Left ventricle myocardium inferior (tissue), 1 donor: ENCODE results near the gene CDIP1. TPM values are rescaled to one million over a fixed set of nuclear protein-coding genes. Genes with fewer than 3 reads are reported as not detected.

Experiments used
- DNase-seq: peaks from one replicate; pipeline ENCODE4 v3.0.0-alpha.2; 2020
- H3K27ac ChIP-seq: fragments of 200-600 bp; replicated peaks from 2 replicates; pipeline ENCODE4 v1.8.0; 2021
- H3K27me3 ChIP-seq: fragments of 200-600 bp; 2 replicates; pipeline ENCODE4 v1.8.0; 2021; ENCODE audit warnings: low read depth
- H3K36me3 ChIP-seq: fragments of 200-600 bp; 2 replicates; pipeline ENCODE4 v1.8.0; 2021
- H3K4me1 ChIP-seq: fragments of 200-600 bp; 2 replicates; pipeline ENCODE4 v1.8.0; 2021
- H3K4me3 ChIP-seq: fragments of 200-600 bp; 2 replicates; pipeline ENCODE4 v1.8.0; 2021; ENCODE audit warnings: mild to moderate bottlenecking, moderate library complexity
- H3K9me3 ChIP-seq: fragments of 200-600 bp; replicated peaks from 2 replicates; pipeline ENCODE4 v1.8.0; 2021
- intact Hi-C: fragments of 100-400 bp; cut with micrococcal nuclease; formaldehyde crosslinking; loops from one replicate; pipeline ENCODE4 v1.11.0; 2022
- total RNA-seq: library from RNA; stranded (reverse); fragmentation: NEBNext Ultra II Directional; extraction: Animal tissue kit (Norgen Biotek cat#: 25700); gene quantifications from one replicate; pipeline ENCODE4 v1.2.1, GENCODE V29; 2021
- TF ChIP-seq, protein P1 (sequence below): fragments of 200-600 bp; IDR thresholded peaks from 2 replicates; pipeline ENCODE4 v1.8.0; 2021; ENCODE audit warnings: antibody characterized with exemption, mild to moderate bottlenecking, borderline replicate concordance
- donor health status: DM: no; HTN: yes; CAD: no; lungs with severe emphysema.

CDIP1 gene
- total RNA-seq, 1 donor from 2014 or later: 48.5 TPM

DNA sequence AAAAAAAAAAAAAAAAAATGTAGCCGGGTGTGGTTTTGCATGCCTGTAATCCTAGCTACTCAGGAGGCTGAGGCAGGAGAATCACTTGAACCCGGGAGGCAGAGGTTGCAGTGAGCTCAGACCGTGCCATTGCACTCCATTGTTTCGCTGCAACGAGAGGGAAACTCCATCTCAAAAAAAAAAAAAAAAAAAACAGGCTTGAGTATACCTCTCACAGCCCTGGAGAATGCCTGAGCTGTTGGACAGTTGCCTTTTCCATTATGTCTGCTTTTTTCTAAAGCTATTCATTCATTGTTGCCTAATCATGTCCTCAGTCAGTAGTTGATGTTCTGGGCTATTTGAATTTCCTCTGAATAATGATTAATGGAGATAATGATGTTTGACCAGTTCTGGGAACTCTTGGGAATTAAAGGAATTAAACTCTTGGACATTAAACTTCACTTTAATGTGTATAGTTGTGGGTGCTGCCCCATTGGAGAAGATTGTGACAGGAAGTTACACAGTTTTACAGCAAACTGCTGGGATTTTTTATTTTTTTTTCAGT is 50.5 kb downstream of the CDIP1 start:
- intact Hi-C loops: no loop called here
- TF ChIP-seq, protein P1, sequence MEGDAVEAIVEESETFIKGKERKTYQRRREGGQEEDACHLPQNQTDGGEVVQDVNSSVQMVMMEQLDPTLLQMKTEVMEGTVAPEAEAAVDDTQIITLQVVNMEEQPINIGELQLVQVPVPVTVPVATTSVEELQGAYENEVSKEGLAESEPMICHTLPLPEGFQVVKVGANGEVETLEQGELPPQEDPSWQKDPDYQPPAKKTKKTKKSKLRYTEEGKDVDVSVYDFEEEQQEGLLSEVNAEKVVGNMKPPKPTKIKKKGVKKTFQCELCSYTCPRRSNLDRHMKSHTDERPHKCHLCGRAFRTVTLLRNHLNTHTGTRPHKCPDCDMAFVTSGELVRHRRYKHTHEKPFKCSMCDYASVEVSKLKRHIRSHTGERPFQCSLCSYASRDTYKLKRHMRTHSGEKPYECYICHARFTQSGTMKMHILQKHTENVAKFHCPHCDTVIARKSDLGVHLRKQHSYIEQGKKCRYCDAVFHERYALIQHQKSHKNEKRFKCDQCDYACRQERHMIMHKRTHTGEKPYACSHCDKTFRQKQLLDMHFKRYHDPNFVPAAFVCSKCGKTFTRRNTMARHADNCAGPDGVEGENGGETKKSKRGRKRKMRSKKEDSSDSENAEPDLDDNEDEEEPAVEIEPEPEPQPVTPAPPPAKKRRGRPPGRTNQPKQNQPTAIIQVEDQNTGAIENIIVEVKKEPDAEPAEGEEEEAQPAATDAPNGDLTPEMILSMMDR: no peak
- Histone ChIP-seq H3K27ac (peak overlapping the region; percentile 91), H3K27me3 (no peaks in the 10 kb centered on the region), H3K9me3 (no peaks in the 10 kb centered on the region), H3K36me3 (peaks cover 37% of the 10 kb centered on the region), H3K4me1 (peaks cover 50% of the 10 kb centered on the region), H3K4me3 (no peak overlapping the region)
- DNase-seq: no peak

- peak; percentile 44 for DNase-seq
- peaks cover 66% of the 10 kb centered on the region for H3K4me1 ChIP-seq
- H3K27ac ChIP-seq: peak overlapping the region; percentile 91
- H3K27me3 ChIP-seq: no peaks in the 10 kb centered on the region
- intact Hi-C loops: no loop called here
- H3K36me3 ChIP-seq: peaks cover 37% of the 10 kb centered on the region
- H3K4me3 ChIP-seq: no peak overlapping the region
- H3K9me3 ChIP-seq: no peaks in the 10 kb centered on the region
- TF ChIP-seq, protein P1: no peak
Measured at GRCh38 chr16:4486126-4486893, 52.3 kb downstream of the CDIP1 start.

GRCh38 chr16:4481963-4482362 is 56.6 kb downstream of the CDIP1 start:
- Histone ChIP-seq H3K36me3 (peaks cover 23% of the 10 kb centered on the region), H3K27me3 (no peaks in the 10 kb centered on the region), H3K9me3 (no peaks in the 10 kb centered on the region), H3K27ac (peak overlapping the region; percentile 70), H3K4me1 (peaks cover 63% of the 10 kb centered on the region), H3K4me3 (no peak overlapping the region)
- intact Hi-C loops: no loop called here
- TF ChIP-seq, protein P1: no peak
- no peak for DNase-seq

GRCh38 chr16:4481526-4481925 is 57.0 kb downstream of the CDIP1 start:
- peak overlapping the region; percentile 70 for H3K27ac ChIP-seq

DNA sequence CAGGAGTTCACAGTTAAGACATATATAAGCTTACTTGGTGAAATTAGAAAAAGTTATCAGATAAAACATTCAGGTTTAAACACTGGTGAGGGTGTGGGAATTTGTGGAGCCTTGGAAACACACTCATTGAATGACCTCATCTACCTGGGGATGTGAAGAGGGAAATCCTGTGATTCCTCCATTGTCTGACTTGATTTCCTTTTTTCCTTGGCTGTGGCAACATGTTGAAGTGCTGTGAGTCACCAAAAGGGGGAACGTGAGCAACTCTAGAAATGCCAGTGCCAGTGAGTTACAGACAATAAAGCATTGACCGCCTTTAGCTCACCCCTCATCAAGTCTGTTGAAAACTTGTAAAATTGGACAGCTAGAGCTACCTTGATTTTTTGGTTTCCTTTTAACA is 60.6 kb downstream of the CDIP1 start:
- H3K4me1 ChIP-seq: peaks cover 75% of the 10 kb centered on the region
- no peaks in the 10 kb centered on the region for H3K36me3 ChIP-seq
- no peaks in the 10 kb centered on the region for H3K9me3 ChIP-seq
- H3K27ac ChIP-seq: peak overlapping the region; percentile 98
- TF ChIP-seq, protein P1: peak; percentile 15
- no peak for DNase-seq
- no peaks in the 10 kb centered on the region for H3K27me3 ChIP-seq
- peak overlapping the region; percentile 100 for H3K4me3 ChIP-seq
- intact Hi-C loops: no loop called here

More at GRCh38 chr16:4481526-4481925, 57.0 kb downstream of the CDIP1 start:
- Histone ChIP-seq H3K27me3 (no peaks in the 10 kb centered on the region), H3K36me3 (peaks cover 23% of the 10 kb centered on the region), H3K4me1 (peaks cover 63% of the 10 kb centered on the region), H3K4me3 (no peak overlapping the region), H3K9me3 (no peaks in the 10 kb centered on the region)
- TF ChIP-seq, protein P1: no peak
- DNase-seq: no peak
- intact Hi-C loops: no loop called here
